HG02759 (cell line): ENCODE measurements around the gene INSC.

ENCODE experiments used
- ATAC-seq: cut with Tn5 transposase; IDR thresholded peaks from one replicate; pipeline ENCODE4 v1.9.1; 2021; ENCODE audit warnings: mild to moderate bottlenecking, moderate library complexity; ENCODE audit not compliant: unreplicated experiment

INSC gene

DNA sequence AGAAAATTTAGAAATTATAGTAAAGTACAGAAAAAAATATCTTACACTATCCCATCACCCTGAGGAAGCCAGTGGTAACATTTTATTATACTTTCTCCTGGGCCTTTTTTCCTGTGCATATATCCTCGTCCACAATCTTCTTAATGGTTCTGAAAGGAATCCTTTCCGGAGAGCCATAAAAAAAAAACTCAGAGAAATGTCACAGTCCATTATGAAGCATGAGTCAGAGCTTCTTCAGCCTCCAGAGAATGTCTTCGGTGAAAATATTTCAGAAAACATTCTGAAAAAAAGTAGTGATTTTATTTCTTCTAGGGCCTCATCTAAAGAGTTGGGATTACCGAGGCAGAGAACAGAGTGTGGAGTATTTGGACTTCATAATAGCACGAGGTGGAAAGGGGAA lies 163.4 kb downstream of the INSC start:
- ATAC-seq = no peak

DNA sequence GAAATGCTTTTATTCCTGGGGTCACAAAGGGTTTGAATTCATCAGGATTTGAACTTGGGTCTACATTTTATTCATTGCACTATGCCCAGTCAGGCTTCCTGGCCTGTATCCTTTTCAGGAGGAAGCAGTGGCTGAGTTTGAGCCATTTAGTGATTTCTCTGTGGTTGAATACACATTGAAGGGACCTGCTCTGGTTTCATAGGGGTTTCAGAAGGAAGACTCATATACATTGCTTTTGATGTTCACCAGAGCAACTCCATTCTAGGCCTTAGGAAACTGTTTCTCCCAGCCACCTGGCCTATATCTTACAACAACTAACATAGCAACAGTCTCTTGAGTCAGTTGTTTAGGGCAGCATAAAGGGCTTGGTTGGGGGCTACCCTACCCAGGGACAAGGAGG lies 165.7 kb downstream of the INSC start:
- ATAC-seq = no peak

DNA sequence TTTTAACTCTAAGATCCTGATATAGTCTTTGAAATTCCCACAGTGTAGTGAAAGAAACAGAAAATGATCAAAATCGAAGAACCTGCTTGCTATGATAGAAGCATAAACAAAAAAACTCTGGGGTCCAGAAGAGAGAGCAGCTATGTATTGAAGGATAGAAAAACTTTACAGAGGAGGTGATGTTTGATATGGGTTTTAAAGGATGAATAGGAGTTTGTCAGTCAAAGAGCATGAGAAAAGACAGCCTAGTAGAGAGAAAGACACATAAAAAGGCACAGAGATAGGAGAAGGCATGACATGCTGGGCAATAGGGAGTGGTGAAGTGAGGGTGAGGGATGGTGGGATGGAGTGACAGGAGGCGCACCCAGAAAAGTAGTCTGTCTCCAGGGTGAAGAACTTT lies 168.0 kb downstream of the INSC start:
- ATAC-seq = no peak

DNA sequence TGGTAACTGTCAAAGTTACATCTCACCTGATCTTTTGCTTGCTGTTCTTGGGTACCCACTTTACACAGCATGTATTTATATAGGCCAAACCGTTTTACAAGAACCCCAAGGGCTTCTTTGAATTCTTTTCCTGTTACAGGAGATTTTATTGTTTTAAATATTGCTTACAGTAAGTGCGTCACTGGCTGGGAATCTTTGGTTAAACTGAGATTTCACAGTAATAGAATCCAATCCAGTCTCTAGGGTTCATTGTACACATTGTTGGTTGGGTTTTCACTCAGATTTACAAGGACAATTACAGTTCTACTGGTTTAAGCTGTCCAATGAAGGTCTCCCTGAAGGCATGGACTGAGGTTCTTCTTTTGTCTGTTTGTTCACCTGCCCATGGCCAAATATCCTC lies 171.7 kb downstream of the INSC start:
- ATAC-seq = no peak

DNA sequence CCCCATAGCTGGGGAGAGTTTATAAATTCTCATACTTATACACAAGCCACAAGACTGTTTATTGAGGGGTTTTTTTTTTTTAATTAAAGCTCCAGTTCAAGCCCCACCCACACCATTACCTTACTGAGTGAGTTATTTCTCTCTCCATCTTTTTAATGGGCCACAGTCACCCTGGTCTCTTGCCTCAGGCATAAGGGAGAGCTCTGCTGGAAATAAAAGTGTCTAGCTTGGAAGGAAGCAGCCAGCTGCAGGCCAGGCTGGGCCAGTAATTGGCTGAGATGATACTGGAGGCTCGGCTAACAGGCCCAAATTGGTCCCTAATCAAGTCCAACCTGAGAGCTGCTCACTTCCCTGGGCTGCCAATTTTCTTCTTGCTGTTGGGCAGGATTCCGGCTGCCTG lies 174.1 kb downstream of the INSC start:
- no peak for ATAC-seq

DNA sequence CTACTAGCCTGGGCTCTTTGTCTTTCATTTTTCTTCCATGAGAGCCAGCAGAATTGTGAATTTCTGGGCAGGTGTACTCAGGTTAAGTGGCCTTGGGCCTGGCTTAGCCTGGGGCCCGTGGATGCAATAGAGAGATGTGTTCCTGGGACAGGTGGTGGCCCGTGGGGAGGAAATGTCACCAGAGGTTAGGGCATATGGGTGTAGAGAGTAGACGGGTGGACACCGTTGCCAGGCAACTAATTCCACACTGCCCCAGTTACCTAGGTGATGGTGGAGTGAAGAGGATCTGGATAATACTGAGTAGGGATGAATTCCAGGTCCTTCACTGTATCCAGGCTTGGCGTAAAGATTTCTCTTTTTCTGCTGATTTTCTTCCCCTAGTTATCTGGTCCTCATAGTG lies 175.0 kb downstream of the INSC start:
- no peak for ATAC-seq

DNA sequence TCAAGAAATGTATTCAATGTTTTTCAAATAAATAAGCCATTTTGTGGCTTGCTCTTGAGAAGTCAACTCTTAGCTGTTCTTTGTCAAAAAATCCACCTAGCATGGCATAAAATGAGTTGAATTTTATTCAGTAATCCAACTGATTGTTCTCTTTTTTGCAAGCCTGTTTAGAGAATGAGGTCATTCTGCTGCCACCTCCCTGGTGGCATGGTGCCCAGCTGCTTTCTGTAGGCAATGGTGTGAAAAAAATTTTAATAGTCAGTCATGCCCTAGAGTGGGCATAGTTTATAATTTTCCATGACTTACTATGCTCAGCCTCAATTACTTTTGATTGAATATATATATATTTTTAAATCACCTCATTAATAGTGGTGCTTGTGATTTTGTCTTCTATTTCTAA lies 177.2 kb downstream of the INSC start:
- no peak for ATAC-seq

DNA sequence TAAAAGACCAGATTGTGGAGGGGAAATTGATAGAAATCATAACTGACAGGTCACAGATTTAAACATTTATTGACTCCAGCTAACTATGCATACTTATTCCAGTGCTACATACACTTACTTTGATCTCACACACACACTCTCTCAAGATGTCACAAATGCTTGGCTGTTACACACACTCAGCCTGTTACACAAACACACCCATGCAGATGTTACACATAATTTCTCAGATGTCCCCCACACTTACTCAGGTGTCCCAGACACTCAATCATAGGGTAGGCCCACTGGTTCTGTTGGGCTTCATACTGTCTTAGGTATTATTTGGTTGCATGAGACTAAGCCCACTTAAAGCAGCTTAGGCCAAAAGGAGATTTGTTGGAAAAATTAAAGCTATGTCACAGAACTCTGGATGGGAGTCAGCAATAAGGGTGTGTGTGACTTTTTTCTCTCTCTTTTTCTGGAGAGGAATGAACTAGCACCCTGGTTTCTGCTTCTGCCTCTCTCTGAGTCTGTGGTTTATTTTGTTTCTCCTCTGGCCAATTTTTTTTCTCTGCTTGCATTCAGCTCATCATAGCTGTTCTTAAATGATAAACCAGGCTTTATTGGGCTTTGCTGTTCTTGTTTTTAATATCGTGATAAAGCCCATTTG lies 179.4 kb downstream of the INSC start:
- no peak for ATAC-seq

DNA sequence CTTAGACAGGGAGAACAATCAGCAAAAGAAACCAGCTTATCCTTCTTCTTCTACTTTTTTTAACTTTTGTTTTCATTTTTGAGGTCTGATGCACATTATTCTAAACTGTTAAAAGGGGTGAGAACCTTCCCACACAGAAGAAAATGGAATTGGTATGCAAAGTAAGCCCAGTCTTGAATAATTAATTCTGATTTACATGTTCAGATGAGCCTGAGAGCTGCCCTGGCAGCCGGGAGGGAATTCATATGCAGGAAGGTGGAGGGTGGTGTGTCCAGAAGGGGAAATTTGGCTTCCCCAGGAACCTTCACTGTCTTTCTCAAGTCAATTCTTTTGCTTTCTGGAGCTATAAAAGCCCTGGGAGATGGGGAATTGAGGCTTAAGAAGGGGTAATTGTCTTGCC lies 181.0 kb downstream of the INSC start:
- ATAC-seq = no peak
